PC-9 (cell line): ENCODE measurements around the gene PABPN1L. TPM values are rescaled to one million over a fixed set of nuclear protein-coding genes. Genes with fewer than 3 reads are reported as not detected.
"Not testable (repeated sequence)": the region's sequence is repeated elsewhere in the genome, so short reads cannot be mapped to it uniquely, and the experiment has no call there.

Source experiments
- BruUV-seq: library from RNA; stranded (reverse); fragments of 400-500 nt; replicated peaks from 2 replicates; lab custom pipeline; 2021; lab: Mats Ljungman, UMichigan
- CTCF ChIA-PET: fragments of 300-600 bp; sonication (Branson Sonifier 250); formaldehyde crosslinking; loops from one replicate; lab custom pipeline; 2022; ENCODE audit warnings: antibody characterized with exemption; lab: Charles Lee
- POLR2A ChIA-PET: fragments of 300-600 bp; sonication (Branson Sonifier 250); formaldehyde crosslinking; loops from one replicate; lab custom pipeline; 2022; ENCODE audit warnings: antibody characterized with exemption; ENCODE audit not compliant: unreplicated experiment; lab: Charles Lee
- DNase-seq, 2 experiments: peaks; one replicate each; pipeline versions ENCODE4 v3.0.0 to v3.0.0-alpha.2; 2015 to 2022; ENCODE audit warnings: mixed read lengths in 1 of 2
- H2AFZ ChIP-seq: fragments of 200-600 bp; sonication (generic); 2 replicates; pipeline ENCODE4 v1.8.1; 2017; ENCODE audit warnings: antibody characterized with exemption
- H3F3A ChIP-seq: fragments of 200-600 bp; sonication (generic); 2 replicates; pipeline ENCODE4 v1.8.1; 2017; ENCODE audit warnings: antibody characterized with exemption, mild to moderate bottlenecking, low read depth; ENCODE audit not compliant: insufficient read depth
- H3K27ac ChIP-seq: fragments of 200-600 bp; sonication (generic); 2 replicates; pipeline ENCODE4 v1.6.1; 2016; ENCODE audit warnings: mixed run types
- H3K27me3 ChIP-seq: fragments of 200-600 bp; sonication (generic); 2 replicates; pipeline ENCODE4 v1.6.1; 2016; ENCODE audit warnings: low read depth, mixed run types; ENCODE audit not compliant: insufficient read depth
- H3K36me3 ChIP-seq: fragments of 200-600 bp; sonication (generic); 2 replicates; pipeline ENCODE4 v1.6.1; 2016; ENCODE audit warnings: low read depth, mixed run types
- H3K4me1 ChIP-seq: fragments of 200-600 bp; sonication (generic); replicated peaks from 2 replicates; pipeline ENCODE4 v1.6.1; 2016; ENCODE audit warnings: mixed run types; ENCODE audit not compliant: insufficient read depth
- H3K4me2 ChIP-seq: fragments of 200-600 bp; sonication (generic); 2 replicates; pipeline ENCODE4 v1.6.1; 2017; ENCODE audit warnings: mixed run types
- H3K4me3 ChIP-seq: fragments of 200-600 bp; sonication (generic); 2 replicates; pipeline ENCODE4 v1.6.1; 2016; ENCODE audit warnings: mixed run types
- H3K79me2 ChIP-seq: fragments of 200-600 bp; sonication (generic); 2 replicates; pipeline ENCODE4 v1.6.1; 2017; ENCODE audit warnings: low read depth, mixed run types
- H3K9me2 ChIP-seq: fragments of 200-600 bp; sonication (generic); 2 replicates; pipeline ENCODE4 v1.8.1; 2017; ENCODE audit warnings: mild to moderate bottlenecking; ENCODE audit not compliant: insufficient read depth
- H3K9me3 ChIP-seq: fragments of 200-600 bp; sonication (generic); 2 replicates; pipeline ENCODE4 v1.8.1; 2016; ENCODE audit warnings: low read depth; ENCODE audit not compliant: insufficient read depth
- H4K20me1 ChIP-seq: fragments of 200-600 bp; sonication (generic); 2 replicates; pipeline ENCODE4 v1.8.1; 2017; ENCODE audit not compliant: insufficient read depth
- EZH2 ChIP-seq: fragments of 200-600 bp; sonication (generic); IDR thresholded peaks from 2 replicates; pipeline ENCODE4 v1.8.0; 2017; ENCODE audit warnings: antibody characterized with exemption, low read depth
- intact Hi-C: fragments of 100-400 bp; cut with micrococcal nuclease; formaldehyde crosslinking; loops from one replicate; pipeline ENCODE4 v1.10.0; 2022; ENCODE audit not compliant: unreplicated experiment
- total RNA-seq: library from RNA; stranded (reverse); gene quantifications from 2 replicates; pipeline ENCODE4 v1.2.3, GENCODE V29; 2021
- TF ChIP-seq, protein P1 (sequence below): fragments of 200-600 bp; sonication (generic); conservative IDR thresholded peaks from 2 replicates; pipeline ENCODE4 v1.6.1; 2017; ENCODE audit warnings: mixed run types, antibody characterized with exemption, mild to moderate bottlenecking, moderate library complexity

The PABPN1L gene
- total RNA-seq, 1 experiment from 2014 or later = not detected

DNA sequence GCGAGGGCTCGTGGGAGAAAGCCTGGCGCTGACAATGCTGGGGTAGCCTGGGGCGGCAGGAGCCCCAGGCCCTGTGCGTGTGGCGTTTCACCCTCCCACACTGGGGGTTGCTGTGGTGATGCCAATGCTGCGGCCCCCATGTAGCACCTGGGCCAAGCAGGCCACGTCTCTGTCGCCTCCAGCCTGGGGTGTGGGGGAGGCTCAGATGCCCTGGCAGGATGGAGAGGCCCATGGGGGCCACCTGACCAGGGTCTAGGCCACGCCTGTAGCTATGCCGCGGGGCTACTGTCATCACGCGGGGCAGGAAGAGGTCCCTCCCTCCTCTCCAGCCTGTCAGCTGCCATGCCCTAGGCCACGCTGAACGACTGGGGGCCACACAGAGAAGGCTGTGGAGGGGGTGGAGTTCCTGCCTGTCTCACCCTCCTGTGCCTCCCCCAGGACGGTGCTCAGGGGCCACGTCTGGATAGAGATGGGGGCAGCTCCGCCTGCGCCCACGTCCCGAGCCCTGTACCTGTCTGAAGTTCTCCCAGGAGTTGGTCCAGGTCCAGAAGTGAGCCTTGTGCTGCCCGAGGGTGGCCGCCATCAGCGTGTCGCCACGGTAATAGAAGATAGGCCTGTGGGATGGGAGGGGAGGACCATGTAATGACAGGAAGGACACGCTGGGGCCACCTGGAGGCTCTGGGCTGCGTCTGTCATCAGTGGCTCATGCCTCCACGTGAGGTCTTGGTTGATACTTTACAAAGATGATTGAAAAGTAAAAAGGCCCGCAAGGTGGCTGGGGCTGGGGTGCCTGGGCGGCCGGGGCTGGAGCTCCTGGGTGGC is 42.0 kb downstream of the PABPN1L start:
- intact Hi-C loops = no loop called here
- no TSS peak for BruUV-seq
- H3K4me3 ChIP-seq = no peak overlapping the region

DNA sequence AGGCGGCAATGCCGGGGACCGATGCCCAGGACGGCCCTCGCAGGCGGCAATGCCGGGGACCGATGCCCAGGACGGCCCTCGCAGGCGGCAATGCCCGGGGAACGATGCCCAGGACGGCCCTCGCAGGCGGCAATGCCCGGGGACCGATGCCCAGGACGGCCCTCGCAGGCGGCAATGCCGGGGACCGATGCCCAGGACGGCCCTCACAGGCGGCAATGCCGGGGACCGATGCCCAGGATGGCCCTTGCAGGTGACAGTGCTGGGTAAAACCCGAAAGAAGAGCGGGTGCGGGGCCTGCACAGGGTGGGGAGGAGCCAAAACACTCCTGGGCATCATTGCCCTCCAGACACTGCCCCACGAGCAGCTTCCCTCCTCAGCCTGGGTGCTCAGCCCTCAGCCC is 42.8 kb downstream of the PABPN1L start:
- intact Hi-C loops, H2AFZ ChIP-seq, H3K27ac ChIP-seq, H3K4me3 ChIP-seq, BruUV-seq, H3K4me2 ChIP-seq, H3K79me2 ChIP-seq, H3K4me1 ChIP-seq, POLR2A ChIA-PET, CTCF ChIA-PET, H3K27me3 ChIP-seq, H3K9me2 ChIP-seq, H3F3A ChIP-seq, H3K36me3 ChIP-seq, DNase-seq, H3K9me3 ChIP-seq, H4K20me1 ChIP-seq: not testable (repeated sequence)

More for the DNA sequence above, 42.0 kb downstream of the PABPN1L start:
- Histone ChIP-seq H2AFZ (no peak overlapping the region), H3K9me3 (no peaks in the 10 kb centered on the region), H3K4me1 (no peaks in the 10 kb centered on the region), H4K20me1 (no peaks in the 10 kb centered on the region), H3K9me2 (no peaks in the 10 kb centered on the region), H3K27me3 (no peaks in the 10 kb centered on the region), H3K27ac (no peak overlapping the region), H3K4me2 (no peak overlapping the region), H3K79me2 (no peaks in the 10 kb centered on the region), H3F3A (no peaks in the 10 kb centered on the region), H3K36me3 (no peaks in the 10 kb centered on the region)
- ChIA-PET POLR2A (no interaction called here), CTCF (no interaction called here)
- TF ChIP-seq, protein P1, sequence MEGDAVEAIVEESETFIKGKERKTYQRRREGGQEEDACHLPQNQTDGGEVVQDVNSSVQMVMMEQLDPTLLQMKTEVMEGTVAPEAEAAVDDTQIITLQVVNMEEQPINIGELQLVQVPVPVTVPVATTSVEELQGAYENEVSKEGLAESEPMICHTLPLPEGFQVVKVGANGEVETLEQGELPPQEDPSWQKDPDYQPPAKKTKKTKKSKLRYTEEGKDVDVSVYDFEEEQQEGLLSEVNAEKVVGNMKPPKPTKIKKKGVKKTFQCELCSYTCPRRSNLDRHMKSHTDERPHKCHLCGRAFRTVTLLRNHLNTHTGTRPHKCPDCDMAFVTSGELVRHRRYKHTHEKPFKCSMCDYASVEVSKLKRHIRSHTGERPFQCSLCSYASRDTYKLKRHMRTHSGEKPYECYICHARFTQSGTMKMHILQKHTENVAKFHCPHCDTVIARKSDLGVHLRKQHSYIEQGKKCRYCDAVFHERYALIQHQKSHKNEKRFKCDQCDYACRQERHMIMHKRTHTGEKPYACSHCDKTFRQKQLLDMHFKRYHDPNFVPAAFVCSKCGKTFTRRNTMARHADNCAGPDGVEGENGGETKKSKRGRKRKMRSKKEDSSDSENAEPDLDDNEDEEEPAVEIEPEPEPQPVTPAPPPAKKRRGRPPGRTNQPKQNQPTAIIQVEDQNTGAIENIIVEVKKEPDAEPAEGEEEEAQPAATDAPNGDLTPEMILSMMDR = no peak
- no peak for TF ChIP-seq EZH2
- DNase-seq = no peak

DNA sequence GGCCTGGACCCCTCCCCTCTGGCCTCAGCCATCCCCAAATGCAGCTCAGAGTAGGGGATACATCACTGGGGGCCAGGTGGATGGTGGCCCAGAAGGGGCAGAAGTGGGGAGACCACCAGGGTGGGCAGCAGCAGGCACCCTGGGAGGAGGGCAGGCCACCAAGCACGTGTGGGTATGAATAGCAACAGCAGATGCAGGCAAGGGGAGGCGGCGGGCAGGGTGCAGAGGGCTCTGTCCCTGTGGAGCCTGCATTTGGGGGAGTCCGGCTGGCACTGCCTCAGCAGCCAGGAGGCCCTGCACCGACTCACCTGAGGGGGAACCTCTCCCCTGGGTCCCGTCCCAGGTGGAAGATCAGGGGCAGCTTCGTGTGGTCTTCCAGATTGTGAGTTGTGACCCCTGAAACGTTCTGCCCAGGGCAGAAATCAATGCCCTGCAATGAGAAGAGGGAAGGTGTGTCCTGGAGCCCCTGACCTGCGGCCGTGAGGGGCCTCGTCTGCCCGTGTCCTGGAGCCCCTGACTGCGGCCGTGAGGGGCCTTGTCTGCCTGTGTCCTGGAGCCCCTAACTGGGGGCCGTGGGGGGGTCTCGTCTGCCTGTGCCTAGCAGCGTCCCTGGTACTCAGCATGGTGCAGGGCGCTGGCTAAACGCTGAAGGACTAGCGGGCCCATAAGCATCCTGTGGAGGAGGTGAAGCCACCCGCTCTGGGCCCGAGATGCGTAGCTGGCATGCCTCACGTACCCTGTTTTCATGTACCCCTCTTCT is 44.0 kb downstream of the PABPN1L start:
- Histone ChIP-seq H3K4me1 (no peaks in the 10 kb centered on the region), H3F3A (no peaks in the 10 kb centered on the region), H3K9me2 (no peaks in the 10 kb centered on the region), H3K9me3 (no peaks in the 10 kb centered on the region), H4K20me1 (no peaks in the 10 kb centered on the region), H3K27me3 (no peaks in the 10 kb centered on the region), H3K4me2 (no peak overlapping the region), H3K79me2 (no peaks in the 10 kb centered on the region), H3K36me3 (no peaks in the 10 kb centered on the region), H2AFZ (no peak overlapping the region), H3K4me3 (no peak overlapping the region), H3K27ac (no peak overlapping the region)
- TF ChIP-seq, protein P1 = no peak
- no peak for TF ChIP-seq EZH2
- DNase-seq = no peak
- intact Hi-C loops = no loop called here
- POLR2A ChIA-PET = no interaction called here
- CTCF ChIA-PET = no interaction called here
- no TSS peak for BruUV-seq
